HEK293 (cell line): ENCODE results near the gene JAKMIP1.
A peak's percentile ranks its signal among the peaks of the same experiment; 100 is the strongest.

ENCODE experiments used
- CTCF ChIA-PET: fragments of 350-600 bp; formaldehyde crosslinking; extraction: SDS; loops from one replicate; lab custom pipeline; 2021; ENCODE audit warnings: antibody characterized with exemption; lab: Yijun Ruan, JAX
- POLR2A ChIA-PET: fragments of 300-600 bp; formaldehyde crosslinking; extraction: SDS; loops from one replicate; lab custom pipeline; 2020; ENCODE audit warnings: antibody characterized with exemption, inconsistent platforms; lab: Yijun Ruan, JAX
- H3K27ac ChIP-seq: fragments of 200-500 bp; sonication (Bioruptor generic); 2 replicates; pipeline ENCODE4 v1.5.1; 2014; ENCODE audit warnings: low read depth, low read length, control low read depth, inconsistent platforms; ENCODE audit errors: extremely low read depth
- H3K36me3 ChIP-seq, 2 experiments: fragments of 200-500 bp in 1 of 2; sonication (Bioruptor generic) in 1 of 2; 1 replicate in 1 of 2; 2 replicates in 1 of 2; pipeline ENCODE4 v1.5.1; 2014 to 2017; ENCODE audit warnings: inconsistent platforms in 2 of 2, low read length in 2 of 2; ENCODE audit not compliant: control insufficient read depth in 2 of 2, insufficient read depth in 1 of 2
- H3K4me1 ChIP-seq: fragments of 200-500 bp; sonication (Bioruptor generic); 2 replicates; pipeline ENCODE4 v1.5.1; 2014; ENCODE audit warnings: mild to moderate bottlenecking, low read length, inconsistent platforms; ENCODE audit not compliant: control insufficient read depth, insufficient read depth
- H3K4me3 ChIP-seq: 2 replicates; pipeline ENCODE4 v1.5.1; 2011; ENCODE audit warnings: low read depth, mild to moderate bottlenecking, control low read depth, low read length, moderate library complexity
- H3K9me3 ChIP-seq: fragments of 200-500 bp; sonication (Bioruptor generic); 2 replicates; pipeline ENCODE4 v1.5.1; 2014; ENCODE audit warnings: low read depth, low read length, inconsistent platforms; ENCODE audit not compliant: control insufficient read depth, insufficient read depth
- GLIS1 ChIP-seq: fragments of 450-650 bp; formaldehyde crosslinking; IDR thresholded peaks from 2 replicates; pipeline ENCODE4 v1.5.1; 2016; ENCODE audit warnings: missing biosample characterization, missing genetic modification characterization
- GLIS2 ChIP-seq: fragments of 450-650 bp; formaldehyde crosslinking; IDR thresholded peaks from 2 replicates; pipeline ENCODE4 v1.5.1; 2016; ENCODE audit warnings: missing biosample characterization, missing genetic modification characterization
- HIC1 ChIP-seq: fragments of 450-650 bp; formaldehyde crosslinking; IDR thresholded peaks from 2 replicates; pipeline ENCODE4 v1.5.1; 2016; ENCODE audit warnings: missing biosample characterization, missing genetic modification characterization
- PATZ1 ChIP-seq: fragments of 450-650 bp; formaldehyde crosslinking; IDR thresholded peaks from 2 replicates; pipeline ENCODE4 v1.5.1; 2016; ENCODE audit warnings: missing biosample characterization, missing genetic modification characterization
- RBAK ChIP-seq: fragments of 450-650 bp; formaldehyde crosslinking; IDR thresholded peaks from 2 replicates; pipeline ENCODE4 v1.5.1; 2016; ENCODE audit warnings: missing biosample characterization, missing genetic modification characterization
- SETDB1 ChIP-seq: IDR thresholded peaks from one replicate; pipeline ENCODE4 v1.6.1; 2017; ENCODE audit warnings: mild to moderate bottlenecking, low read length, moderate library complexity, mixed read lengths; ENCODE audit not compliant: insufficient read length
- TCF7L2 ChIP-seq: IDR thresholded peaks from 2 replicates; pipeline ENCODE4 v1.6.1; 2011; ENCODE audit warnings: low read depth, mild to moderate bottlenecking, inconsistent platforms, low read length, moderate library complexity, borderline replicate concordance
- TRIM28 ChIP-seq: IDR thresholded peaks from 2 replicates; pipeline ENCODE4 v1.6.1; 2011; ENCODE audit warnings: low read length, control low read depth, borderline replicate concordance
- ZEB2 ChIP-seq: fragments of 450-650 bp; formaldehyde crosslinking; IDR thresholded peaks from 2 replicates; pipeline ENCODE4 v1.5.1; 2016; ENCODE audit warnings: missing biosample characterization, missing genetic modification characterization
- ZNF248 ChIP-seq: fragments of 450-650 bp; formaldehyde crosslinking; IDR thresholded peaks from 2 replicates; pipeline ENCODE4 v1.5.1; 2017; ENCODE audit warnings: missing biosample characterization, missing genetic modification characterization
- ZNF335 ChIP-seq: fragments of 450-650 bp; formaldehyde crosslinking; conservative IDR thresholded peaks from 2 replicates; pipeline ENCODE4 v1.5.1; 2016; ENCODE audit warnings: missing biosample characterization, missing genetic modification characterization
- ZNF391 ChIP-seq: fragments of 450-650 bp; formaldehyde crosslinking; IDR thresholded peaks from 2 replicates; pipeline ENCODE4 v1.5.1; 2016; ENCODE audit warnings: low read depth, missing biosample characterization, missing genetic modification characterization, borderline replicate concordance
- ZNF394 ChIP-seq: fragments of 450-650 bp; formaldehyde crosslinking; IDR thresholded peaks from 2 replicates; pipeline ENCODE4 v1.5.1; 2016; ENCODE audit warnings: missing biosample characterization, missing genetic modification characterization, mild to moderate bottlenecking, moderate library complexity, borderline replicate concordance
- ZNF473 ChIP-seq: fragments of 450-650 bp; formaldehyde crosslinking; IDR thresholded peaks from 2 replicates; pipeline ENCODE4 v1.5.1; 2017; ENCODE audit warnings: missing biosample characterization, missing genetic modification characterization
- ZNF548 ChIP-seq: fragments of 450-650 bp; formaldehyde crosslinking; IDR thresholded peaks from 2 replicates; pipeline ENCODE4 v1.5.1; 2016; ENCODE audit warnings: missing biosample characterization, missing genetic modification characterization
- ZNF664 ChIP-seq: fragments of 450-650 bp; formaldehyde crosslinking; IDR thresholded peaks from 2 replicates; pipeline ENCODE4 v1.5.1; 2016; ENCODE audit warnings: missing biosample characterization, missing genetic modification characterization
- TF ChIP-seq, protein P1 (sequence below): fragments of 450-650 bp; formaldehyde crosslinking; IDR thresholded peaks from 2 replicates; pipeline ENCODE4 v1.5.1; 2016; ENCODE audit warnings: missing biosample characterization, missing genetic modification characterization, borderline replicate concordance
- TF ChIP-seq, protein P2 (sequence below): fragments of 450-650 bp; formaldehyde crosslinking; IDR thresholded peaks from 2 replicates; pipeline ENCODE4 v1.5.1; 2017; ENCODE audit warnings: missing biosample characterization, missing genetic modification characterization

The JAKMIP1 gene

GRCh38 chr4:6204098-6204497 lies 3.7 kb upstream of the JAKMIP1 start (continued):
- TF ChIP-seq ZNF473 (tag by site-specific recombination) (no peak), SETDB1 (no peak), RBAK (tag by site-specific recombination) (no peak)

DNA sequence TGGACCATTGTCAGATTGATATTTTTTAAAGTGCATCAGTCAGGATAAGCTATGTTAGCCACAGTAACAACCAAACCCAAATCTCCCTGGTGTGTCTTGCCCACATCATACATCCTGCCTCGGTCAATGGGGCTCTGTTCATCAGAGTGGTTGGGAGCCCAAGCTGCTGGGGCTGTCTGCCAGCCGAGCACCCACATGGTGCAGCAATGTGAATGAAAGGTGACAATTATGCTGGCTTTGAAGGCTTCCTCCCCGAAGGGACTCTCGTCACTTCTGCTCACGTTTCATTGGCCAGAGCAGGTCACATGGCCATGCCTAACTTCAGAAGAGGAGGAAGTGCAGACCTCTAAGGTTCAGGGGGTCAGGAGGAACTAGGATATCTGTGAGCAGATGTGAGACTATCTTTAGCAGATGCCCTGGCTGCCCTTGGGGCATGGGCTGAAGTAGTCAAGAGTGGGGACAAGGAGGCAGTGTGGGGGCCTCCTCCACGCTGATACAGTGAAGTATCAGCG lies 1.3 kb upstream of the JAKMIP1 start:
- Histone ChIP-seq H3K4me1 (no peaks in the 10 kb centered on the region), H3K9me3 (no peaks in the 10 kb centered on the region), H3K4me3 (no peak overlapping the region), H3K36me3 (no peaks in the 10 kb centered on the region), H3K27ac (no peak overlapping the region)
- POLR2A ChIA-PET = no interaction called here
- CTCF ChIA-PET = interaction anchor here (0.6 kb wide), 1 partner anchor 204 kb away, joined by 3 read pairs; no protein-coding TSS in a partner anchor
- TF ChIP-seq, protein P1, sequence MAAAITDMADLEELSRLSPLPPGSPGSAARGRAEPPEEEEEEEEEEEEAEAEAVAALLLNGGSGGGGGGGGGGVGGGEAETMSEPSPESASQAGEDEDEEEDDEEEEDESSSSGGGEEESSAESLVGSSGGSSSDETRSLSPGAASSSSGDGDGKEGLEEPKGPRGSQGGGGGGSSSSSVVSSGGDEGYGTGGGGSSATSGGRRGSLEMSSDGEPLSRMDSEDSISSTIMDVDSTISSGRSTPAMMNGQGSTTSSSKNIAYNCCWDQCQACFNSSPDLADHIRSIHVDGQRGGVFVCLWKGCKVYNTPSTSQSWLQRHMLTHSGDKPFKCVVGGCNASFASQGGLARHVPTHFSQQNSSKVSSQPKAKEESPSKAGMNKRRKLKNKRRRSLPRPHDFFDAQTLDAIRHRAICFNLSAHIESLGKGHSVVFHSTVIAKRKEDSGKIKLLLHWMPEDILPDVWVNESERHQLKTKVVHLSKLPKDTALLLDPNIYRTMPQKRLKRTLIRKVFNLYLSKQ (tag by site-specific recombination) = no peak
- TF ChIP-seq, protein P2, sequence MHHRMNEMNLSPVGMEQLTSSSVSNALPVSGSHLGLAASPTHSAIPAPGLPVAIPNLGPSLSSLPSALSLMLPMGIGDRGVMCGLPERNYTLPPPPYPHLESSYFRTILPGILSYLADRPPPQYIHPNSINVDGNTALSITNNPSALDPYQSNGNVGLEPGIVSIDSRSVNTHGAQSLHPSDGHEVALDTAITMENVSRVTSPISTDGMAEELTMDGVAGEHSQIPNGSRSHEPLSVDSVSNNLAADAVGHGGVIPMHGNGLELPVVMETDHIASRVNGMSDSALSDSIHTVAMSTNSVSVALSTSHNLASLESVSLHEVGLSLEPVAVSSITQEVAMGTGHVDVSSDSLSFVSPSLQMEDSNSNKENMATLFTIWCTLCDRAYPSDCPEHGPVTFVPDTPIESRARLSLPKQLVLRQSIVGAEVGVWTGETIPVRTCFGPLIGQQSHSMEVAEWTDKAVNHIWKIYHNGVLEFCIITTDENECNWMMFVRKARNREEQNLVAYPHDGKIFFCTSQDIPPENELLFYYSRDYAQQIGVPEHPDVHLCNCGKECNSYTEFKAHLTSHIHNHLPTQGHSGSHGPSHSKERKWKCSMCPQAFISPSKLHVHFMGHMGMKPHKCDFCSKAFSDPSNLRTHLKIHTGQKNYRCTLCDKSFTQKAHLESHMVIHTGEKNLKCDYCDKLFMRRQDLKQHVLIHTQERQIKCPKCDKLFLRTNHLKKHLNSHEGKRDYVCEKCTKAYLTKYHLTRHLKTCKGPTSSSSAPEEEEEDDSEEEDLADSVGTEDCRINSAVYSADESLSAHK (tag by site-specific recombination) = no peak
- TF ChIP-seq RBAK (tag by site-specific recombination) = peak; percentile 58; the same call in 1 of the 2 replicates
- no peak for TF ChIP-seq ZNF548 (tag by site-specific recombination)
- no peak for TF ChIP-seq ZNF248 (tag by site-specific recombination)
- TF ChIP-seq TRIM28 = peak; percentile 71; the same call in 1 of the 2 replicates
- TF ChIP-seq ZNF394 (tag by site-specific recombination) = no peak

DNA sequence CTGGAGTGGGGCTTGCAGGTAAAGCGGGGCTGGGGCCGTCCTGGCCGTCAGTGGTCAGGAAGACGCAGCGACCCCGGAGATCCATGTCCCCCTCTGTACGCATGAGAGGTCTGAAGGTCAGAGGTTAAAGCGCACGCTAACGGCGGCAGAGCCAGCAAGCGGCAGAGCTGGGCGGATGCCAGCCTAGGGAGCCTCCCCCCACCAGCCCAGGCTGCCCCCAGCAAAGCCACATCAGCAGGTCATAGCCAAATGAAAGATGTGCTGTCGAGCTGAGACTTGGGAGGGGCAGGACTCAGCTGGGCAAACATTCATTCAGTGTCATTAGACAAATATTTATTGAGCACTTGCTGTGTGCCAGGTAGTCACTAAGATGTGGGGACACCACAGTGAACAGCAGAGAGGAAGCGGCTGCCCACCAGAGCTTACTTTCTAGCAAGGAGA lies 593 bp upstream of the JAKMIP1 start:
- peak overlapping the region; percentile 23 for H3K4me3 ChIP-seq
- ChIA-PET CTCF (no interaction called here), POLR2A (no interaction called here)
- no peaks in the 10 kb centered on the region for H3K36me3 ChIP-seq
- H3K27ac ChIP-seq = no peak overlapping the region
- no peak for TF ChIP-seq ZEB2 (tag by site-specific recombination)
- TF ChIP-seq ZNF335 (tag by site-specific recombination) = peak; percentile 60; the same call in 1 of the 2 replicates
- peak; percentile 89 for TF ChIP-seq GLIS1
- no peak for TF ChIP-seq ZNF391
- 0 out of 2 replicates have a peak, but pooled peaks have one; percentile 27 for TF ChIP-seq PATZ1 (tag by site-specific recombination)
- TF ChIP-seq ZNF664 (tag by site-specific recombination) = peak; percentile 64; the same call in 1 of the 2 replicates
- no peak for TF ChIP-seq TCF7L2
- peak; percentile 27; the same call in 1 of the 2 replicates for TF ChIP-seq HIC1
- TF ChIP-seq GLIS2 (tag by site-specific recombination) = peak; percentile 85
- no peaks in the 10 kb centered on the region for H3K9me3 ChIP-seq
- H3K4me1 ChIP-seq = no peaks in the 10 kb centered on the region
